ENCODE measurements around the gene NFIX.
A peak's percentile ranks its signal among the peaks of the same experiment; 100 is the strongest.

The NFIX gene

GRCh38 chr19:13102666-13103580 lies 107.6 kb downstream of the NFIX start, which contains the start of gene LYL1:
LYL1 (minus strand) TSS chr19:13102858; CDS start chr19:13101171, 1,687 bp downstream.
- DNase-seq (ENCODE audit: low spot score in 2 of 2), result peak in 1 of 2 donors; percentile 20
- H3K27ac Mint-ChIP-seq, result no peak within 1 kb of the TSS
- H3K9me3 Mint-ChIP-seq, result no peaks in the 10 kb centered on the region
- peak within 1 kb of the TSS; percentile 78 for H3K4me3 Mint-ChIP-seq
- peaks cover 45% of the 10 kb centered on the region for H3K4me1 Mint-ChIP-seq
- peaks cover 29% of the 10 kb centered on the region for H3K36me3 Mint-ChIP-seq
- ATAC-seq, result no peak

- Mint-ChIP-seq H3K36me3 (peaks cover 38% of the 10 kb centered on the region), H3K4me3 (peak overlapping the region; percentile 78), H3K4me1 (peaks cover 37% of the 10 kb centered on the region), H3K27ac (no peak overlapping the region), H3K9me3 (no peaks in the 10 kb centered on the region)
- no peak for DNase-seq (ENCODE audit: low spot score in 2 of 2)
- no peak for ATAC-seq
These were observed 108.5 kb downstream of the NFIX start for GRCh38 chr19:13103581-13104359.

- peaks cover 35% of the 10 kb centered on the region for H3K4me1 Mint-ChIP-seq
- H3K4me3 Mint-ChIP-seq, result peak overlapping the region; percentile 78
- H3K27ac Mint-ChIP-seq, result peak overlapping the region; percentile 40
- H3K9me3 Mint-ChIP-seq, result no peaks in the 10 kb centered on the region
- ATAC-seq, result peak; percentile 24
- peak; percentile 69 to 90 for DNase-seq (ENCODE audit: low spot score in 2 of 2)
- peaks cover 44% of the 10 kb centered on the region for H3K36me3 Mint-ChIP-seq
These were observed 109.1 kb downstream of the NFIX start for GRCh38 chr19:13104360-13104847.

- ATAC-seq, result no peak
- Mint-ChIP-seq H3K36me3 (peaks cover 46% of the 10 kb centered on the region), H3K9me3 (no peaks in the 10 kb centered on the region), H3K4me1 (peaks cover 30% of the 10 kb centered on the region), H3K4me3 (peak overlapping the region; percentile 78), H3K27ac (peak overlapping the region; percentile 40)
- DNase-seq (ENCODE audit: low spot score in 2 of 2), result peak in 1 of 2 donors; percentile 66
These were observed 109.8 kb downstream of the NFIX start for GRCh38 chr19:13104848-13105711.

GRCh38 chr19:13109361-13110098 lies 114.3 kb downstream of the NFIX start:
- no peak for DNase-seq (ENCODE audit: low spot score in 2 of 2)
- no peak for ATAC-seq
- no peaks in the 10 kb centered on the region for H3K9me3 Mint-ChIP-seq
- peaks cover 81% of the 10 kb centered on the region for H3K36me3 Mint-ChIP-seq
- no peak overlapping the region for H3K27ac Mint-ChIP-seq
- peaks cover 4% of the 10 kb centered on the region for H3K4me1 Mint-ChIP-seq
- H3K4me3 Mint-ChIP-seq, result no peak overlapping the region

- no peak for DNase-seq (ENCODE audit: low spot score in 2 of 2)
- no peaks in the 10 kb centered on the region for H3K9me3 Mint-ChIP-seq
- peaks cover 87% of the 10 kb centered on the region for H3K36me3 Mint-ChIP-seq
- no peaks in the 10 kb centered on the region for H3K4me1 Mint-ChIP-seq
- no peak overlapping the region for H3K4me3 Mint-ChIP-seq
- no peak overlapping the region for H3K27ac Mint-ChIP-seq
- ATAC-seq, result no peak
These were observed 114.9 kb downstream of the NFIX start for GRCh38 chr19:13110099-13110610.

- Mint-ChIP-seq H3K27ac (no peak overlapping the region), H3K4me3 (no peak overlapping the region), H3K9me3 (no peaks in the 10 kb centered on the region), H3K4me1 (peaks cover 13% of the 10 kb centered on the region), H3K36me3 (peaks cover 80% of the 10 kb centered on the region)
- no peak for ATAC-seq
- DNase-seq (ENCODE audit: low spot score in 2 of 2), result no peak
These were observed 117.3 kb downstream of the NFIX start for GRCh38 chr19:13112555-13112954.

- peaks cover 61% of the 10 kb centered on the region for H3K36me3 Mint-ChIP-seq
- peak overlapping the region; percentile 93 for H3K27ac Mint-ChIP-seq
- H3K4me1 Mint-ChIP-seq, result peaks cover 34% of the 10 kb centered on the region
- H3K9me3 Mint-ChIP-seq, result no peaks in the 10 kb centered on the region
- DNase-seq (ENCODE audit: low spot score in 2 of 2) (no peak), ATAC-seq (no peak)
- peak overlapping the region; percentile 85 for H3K4me3 Mint-ChIP-seq
These were observed 120.6 kb downstream of the NFIX start for GRCh38 chr19:13115936-13116281.

- ATAC-seq, result peak; percentile 67
- peaks cover 40% of the 10 kb centered on the region for H3K4me1 Mint-ChIP-seq
- H3K27ac Mint-ChIP-seq, result peak within 1 kb of the TSS; percentile 93
- peak; percentile 76 to 95 for DNase-seq (ENCODE audit: low spot score in 2 of 2)
- H3K4me3 Mint-ChIP-seq, result peak within 1 kb of the TSS; percentile 85
- H3K9me3 Mint-ChIP-seq, result no peaks in the 10 kb centered on the region
- H3K36me3 Mint-ChIP-seq, result peaks cover 60% of the 10 kb centered on the region
These were observed 121.3 kb downstream of the NFIX start, which contains the start of gene TRMT1 for GRCh38 chr19:13116282-13117175. TRMT1 (minus strand) TSS chr19:13116740; CDS start chr19:13116399, 341 bp downstream.

GRCh38 chr19:13117176-13117771 lies 122.0 kb downstream of the NFIX start:
- Mint-ChIP-seq H3K27ac (peak overlapping the region; percentile 93), H3K4me1 (peaks cover 48% of the 10 kb centered on the region), H3K4me3 (peak overlapping the region; percentile 85), H3K36me3 (peaks cover 60% of the 10 kb centered on the region), H3K9me3 (no peaks in the 10 kb centered on the region)
- ATAC-seq, result no peak
- no peak for DNase-seq (ENCODE audit: low spot score in 2 of 2)

- Mint-ChIP-seq H3K4me1 (peaks cover 54% of the 10 kb centered on the region), H3K9me3 (no peaks in the 10 kb centered on the region), H3K4me3 (peak within 1 kb of the TSS; percentile 85), H3K36me3 (peaks cover 60% of the 10 kb centered on the region), H3K27ac (peak within 1 kb of the TSS; percentile 95)
- ATAC-seq, result peak; percentile 80
- DNase-seq (ENCODE audit: low spot score in 2 of 2), result peak; percentile 84 to 91
These were observed 122.6 kb downstream of the NFIX start, which contains the start of gene NACC1 for GRCh38 chr19:13117772-13118423. NACC1 (plus strand) TSS chr19:13118264; CDS start chr19:13135208, 16,944 bp downstream.

GRCh38 chr19:13118424-13119193 lies 123.3 kb downstream of the NFIX start:
- Mint-ChIP-seq H3K4me1 (peaks cover 61% of the 10 kb centered on the region), H3K4me3 (peak overlapping the region; percentile 85), H3K36me3 (peaks cover 60% of the 10 kb centered on the region), H3K9me3 (no peaks in the 10 kb centered on the region), H3K27ac (peak overlapping the region; percentile 95)
- peak; percentile 27 to 76 for DNase-seq (ENCODE audit: low spot score in 2 of 2)
- ATAC-seq, result peak; percentile 0

Data from stimulated activated effector memory CD8-positive, alpha-beta T cell treated with anti-CD3 and anti-CD28 coated beads, Interleukin-12 subunit alpha, Interleukin-12 subunit beta, amount 100 ng/mL, for 72 hours (primary cell).